ENCODE measurements around the gene LPO.

LPO gene

GRCh38 chr17:58308985-58309917 lies 70.9 kb downstream of the LPO start:
- TF ChIP-seq CTCF (IDR thresholded peaks at IDR 0.05; ENCODE audit: borderline replicate concordance, insufficient read depth, low read depth, low read length) = no peak
- no peak overlapping the region for H3K4me3 ChIP-seq (ENCODE audit: low read depth, low read length)

- no peak overlapping the region for H3K4me3 ChIP-seq (ENCODE audit: low read depth, low read length)
- no peak for TF ChIP-seq CTCF (IDR thresholded peaks at IDR 0.05; ENCODE audit: borderline replicate concordance, insufficient read depth, low read depth, low read length)
Observed at GRCh38 chr17:58309918-58310259, 71.5 kb downstream of the LPO start.

- no peak for TF ChIP-seq CTCF (IDR thresholded peaks at IDR 0.05; ENCODE audit: borderline replicate concordance, insufficient read depth, low read depth, low read length)
- H3K4me3 ChIP-seq (ENCODE audit: low read depth, low read length) = no peak overlapping the region
Observed at GRCh38 chr17:58310511-58311428, 72.4 kb downstream of the LPO start.

GRCh38 chr17:58311429-58311894 lies 73.1 kb downstream of the LPO start:
- no peak overlapping the region for H3K4me3 ChIP-seq (ENCODE audit: low read depth, low read length)
- TF ChIP-seq CTCF (IDR thresholded peaks at IDR 0.05; ENCODE audit: borderline replicate concordance, insufficient read depth, low read depth, low read length) = no peak

GRCh38 chr17:58312021-58312630 lies 73.7 kb downstream of the LPO start:
- H3K4me3 ChIP-seq (ENCODE audit: low read depth, low read length) = no peak overlapping the region
- no peak for TF ChIP-seq CTCF (IDR thresholded peaks at IDR 0.05; ENCODE audit: borderline replicate concordance, insufficient read depth, low read depth, low read length)

- no peak overlapping the region for H3K4me3 ChIP-seq (ENCODE audit: low read depth, low read length)
- TF ChIP-seq CTCF (IDR thresholded peaks at IDR 0.05; ENCODE audit: borderline replicate concordance, insufficient read depth, low read depth, low read length) = no peak
Observed at GRCh38 chr17:58312829-58313228, 74.4 kb downstream of the LPO start.
